ENCODE results near the gene PCDH15.
A peak's percentile ranks its signal among the peaks of the same experiment; 100 is the strongest.

PCDH15 gene

DNA sequence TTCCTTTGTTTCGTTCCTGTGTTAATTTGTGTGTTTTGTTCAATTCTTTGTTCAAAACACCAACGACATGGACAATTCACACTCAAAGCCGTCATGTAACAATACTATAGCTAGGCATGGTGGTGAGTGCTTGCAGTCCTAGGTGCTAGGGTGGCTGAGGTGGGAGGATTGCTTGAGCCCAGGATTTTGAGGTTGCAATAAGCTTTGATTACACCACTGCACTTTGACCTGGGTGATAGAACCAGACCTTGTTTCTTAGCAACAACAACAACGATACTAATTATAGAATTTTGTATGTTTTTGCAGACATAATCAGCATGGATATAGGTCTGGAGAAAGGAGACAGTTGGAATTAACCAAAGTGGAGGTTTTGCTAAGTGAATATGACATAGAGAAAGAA lies 936.2 kb downstream of the PCDH15 start:
- Histone ChIP-seq H3F3A (ENCODE audit: insufficient read depth, low read length) (no peaks in the 10 kb centered on the region), H2AFZ (ENCODE audit: low read length) (no peak overlapping the region)
- no peak for DNase-seq

GRCh38 chr10:53852450-53853175 lies 948.4 kb downstream of the PCDH15 start:
- Histone ChIP-seq H3K27me3 (replicated peaks; ENCODE audit: insufficient read depth, low read length) (no peaks in the 10 kb centered on the region), H3K36me3 (replicated peaks; ENCODE audit: insufficient read depth, low read length) (no peaks in the 10 kb centered on the region), H3K27ac (ENCODE audit: low read length) (no peak overlapping the region), H3K9ac (ENCODE audit: low read length) (no peak overlapping the region), H3K9me2 (replicated peaks; ENCODE audit: insufficient read depth, low read length) (no peaks in the 10 kb centered on the region), H4K20me1 (ENCODE audit: insufficient read depth, low read length) (no peaks in the 10 kb centered on the region), H3K9me3 (replicated peaks; ENCODE audit: insufficient read depth, low read length) (no peaks in the 10 kb centered on the region), H3K4me1 (ENCODE audit: low read length) (no peaks in the 10 kb centered on the region), H3K4me3 (ENCODE audit: low read length) (no peak overlapping the region), H3K79me2 (ENCODE audit: low read length) (no peaks in the 10 kb centered on the region), H3K4me2 (ENCODE audit: low read depth, low read length) (no peak overlapping the region), H3F3A (ENCODE audit: insufficient read depth, low read length) (no peaks in the 10 kb centered on the region), H2AFZ (ENCODE audit: low read length) (no peak overlapping the region)
- TF ChIP-seq EZH2phosphoT487 (IDR thresholded peaks at IDR 0.05; ENCODE audit: low read length) (no peak), EZH2 (optimal IDR thresholded peaks at IDR 0.05; ENCODE audit: low read depth, low read length) (no peak), CTCF (IDR thresholded peaks at IDR 0.05; ENCODE audit: low read length) (no peak)
- no peak for DNase-seq

More for the DNA sequence above, 936.2 kb downstream of the PCDH15 start:
- H3K79me2 ChIP-seq (ENCODE audit: low read length), result no peaks in the 10 kb centered on the region
- H3K9ac ChIP-seq (ENCODE audit: low read length), result no peak overlapping the region
- no peaks in the 10 kb centered on the region for H3K27me3 ChIP-seq (replicated peaks; ENCODE audit: insufficient read depth, low read length)
- no peak overlapping the region for H3K4me2 ChIP-seq (ENCODE audit: low read depth, low read length)
- no peak overlapping the region for H3K4me3 ChIP-seq (ENCODE audit: low read length)
- no peaks in the 10 kb centered on the region for H3K4me1 ChIP-seq (ENCODE audit: low read length)
- H4K20me1 ChIP-seq (ENCODE audit: insufficient read depth, low read length), result no peaks in the 10 kb centered on the region
- H3K27ac ChIP-seq (ENCODE audit: low read length), result no peak overlapping the region
- TF ChIP-seq EZH2phosphoT487 (IDR thresholded peaks at IDR 0.05; ENCODE audit: low read length) (no peak), EZH2 (optimal IDR thresholded peaks at IDR 0.05; ENCODE audit: low read depth, low read length) (no peak), CTCF (IDR thresholded peaks at IDR 0.05; ENCODE audit: low read length) (no peak)
- no peaks in the 10 kb centered on the region for H3K9me2 ChIP-seq (replicated peaks; ENCODE audit: insufficient read depth, low read length)
- H3K36me3 ChIP-seq (replicated peaks; ENCODE audit: insufficient read depth, low read length), result no peaks in the 10 kb centered on the region
- no peaks in the 10 kb centered on the region for H3K9me3 ChIP-seq (replicated peaks; ENCODE audit: insufficient read depth, low read length)

- Histone ChIP-seq H3K27me3 (replicated peaks; ENCODE audit: insufficient read depth, low read length) (no peaks in the 10 kb centered on the region), H2AFZ (ENCODE audit: low read length) (no peak overlapping the region), H3K4me3 (ENCODE audit: low read length) (no peak overlapping the region)
Observed at GRCh38 chr10:53846809-53847208, 954.2 kb downstream of the PCDH15 start.

More at GRCh38 chr10:53846809-53847208, 954.2 kb downstream of the PCDH15 start:
- H3K79me2 ChIP-seq (ENCODE audit: low read length), result no peaks in the 10 kb centered on the region
- H3K9me2 ChIP-seq (replicated peaks; ENCODE audit: insufficient read depth, low read length), result no peaks in the 10 kb centered on the region
- H3K36me3 ChIP-seq (replicated peaks; ENCODE audit: insufficient read depth, low read length), result no peaks in the 10 kb centered on the region
- H3K4me1 ChIP-seq (ENCODE audit: low read length), result peaks cover 17% of the 10 kb centered on the region
- H4K20me1 ChIP-seq (ENCODE audit: insufficient read depth, low read length), result no peaks in the 10 kb centered on the region
- H3F3A ChIP-seq (ENCODE audit: insufficient read depth, low read length), result peaks cover 4% of the 10 kb centered on the region
- no peaks in the 10 kb centered on the region for H3K9me3 ChIP-seq (replicated peaks; ENCODE audit: insufficient read depth, low read length)
- no peak overlapping the region for H3K9ac ChIP-seq (ENCODE audit: low read length)
- DNase-seq, result no peak
- TF ChIP-seq EZH2 (optimal IDR thresholded peaks at IDR 0.05; ENCODE audit: low read depth, low read length), result no peak
- peak; percentile 14; the same call in 1 of the 2 replicates for TF ChIP-seq CTCF (IDR thresholded peaks at IDR 0.05; ENCODE audit: low read length)
- TF ChIP-seq EZH2phosphoT487 (IDR thresholded peaks at IDR 0.05; ENCODE audit: low read length), result no peak
- H3K4me2 ChIP-seq (ENCODE audit: low read depth, low read length), result no peak overlapping the region
- no peak overlapping the region for H3K27ac ChIP-seq (ENCODE audit: low read length)

Measured in MM.1S (cell line).